AG09309 (cell line): ENCODE measurements around the gene BBLN.

Source experiments
- DNase-seq: peaks from one replicate; pipeline ENCODE4 v3.0.0-alpha.2; 2010; ENCODE audit warnings: low read depth
- H3K4me3 ChIP-seq: 2 replicates; pipeline ENCODE4 v1.5.1; 2011; ENCODE audit warnings: mild to moderate bottlenecking, low read depth, low read length, moderate library complexity; ENCODE audit not compliant: control insufficient read depth
- CTCF ChIP-seq: IDR thresholded peaks from 2 replicates; pipeline ENCODE4 v1.5.1; 2011; ENCODE audit warnings: mild to moderate bottlenecking, low read depth, low read length, inconsistent platforms; ENCODE audit not compliant: insufficient read depth, control insufficient read depth; ENCODE audit errors: missing control alignments

BBLN gene

GRCh38 chr9:128143525-128144238 is 16.4 kb upstream of the BBLN start:
- no peak overlapping the region for H3K4me3 ChIP-seq
- no peak for DNase-seq
- TF ChIP-seq CTCF: no peak

- no peak overlapping the region for H3K4me3 ChIP-seq
- DNase-seq: no peak
- no peak for TF ChIP-seq CTCF
These were observed 15.6 kb upstream of the BBLN start for GRCh38 chr9:128144239-128145181.

- no peak for DNase-seq
- TF ChIP-seq CTCF: no peak
- no peak overlapping the region for H3K4me3 ChIP-seq
These were observed 14.5 kb upstream of the BBLN start for GRCh38 chr9:128145536-128145935.

- no peak overlapping the region for H3K4me3 ChIP-seq
- no peak for DNase-seq
- no peak for TF ChIP-seq CTCF
These were observed 14.1 kb upstream of the BBLN start for GRCh38 chr9:128145951-128146351.

- TF ChIP-seq CTCF: no peak
- DNase-seq: no peak
- no peak overlapping the region for H3K4me3 ChIP-seq
These were observed 13.4 kb upstream of the BBLN start for GRCh38 chr9:128146591-128147120.

GRCh38 chr9:128148509-128149000 is 11.5 kb upstream of the BBLN start:
- no peak for DNase-seq
- no peak overlapping the region for H3K4me3 ChIP-seq
- no peak for TF ChIP-seq CTCF
